GM21526 (cell line): Measurements from ENCODE around the gene SKIC3.

ENCODE experiments used
- ATAC-seq: cut with Tn5 transposase; IDR thresholded peaks from one replicate; pipeline ENCODE4 v1.9.1; 2021; ENCODE audit warnings: moderate library complexity; ENCODE audit not compliant: unreplicated experiment, low FRiP score

SKIC3 gene

DNA sequence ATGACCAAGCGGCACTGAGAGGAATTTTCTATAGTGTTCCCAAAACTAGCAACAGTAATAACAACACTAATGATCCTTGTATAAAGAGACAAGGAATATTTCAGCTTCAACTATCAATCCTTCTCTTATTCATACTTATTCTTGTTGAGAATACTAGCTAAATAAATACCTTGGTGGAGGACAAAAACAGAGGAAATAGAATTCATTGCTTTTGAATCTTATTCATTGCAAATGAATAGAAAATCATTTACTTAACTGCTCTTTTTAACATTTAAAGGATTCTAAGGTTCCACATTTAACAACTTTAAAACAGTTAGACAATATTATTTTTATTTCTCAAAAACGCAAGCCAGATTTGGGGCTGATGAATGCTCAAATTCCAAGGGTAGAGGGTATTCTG is 22.4 kb downstream of the SKIC3 start:
- ATAC-seq, result no peak

DNA sequence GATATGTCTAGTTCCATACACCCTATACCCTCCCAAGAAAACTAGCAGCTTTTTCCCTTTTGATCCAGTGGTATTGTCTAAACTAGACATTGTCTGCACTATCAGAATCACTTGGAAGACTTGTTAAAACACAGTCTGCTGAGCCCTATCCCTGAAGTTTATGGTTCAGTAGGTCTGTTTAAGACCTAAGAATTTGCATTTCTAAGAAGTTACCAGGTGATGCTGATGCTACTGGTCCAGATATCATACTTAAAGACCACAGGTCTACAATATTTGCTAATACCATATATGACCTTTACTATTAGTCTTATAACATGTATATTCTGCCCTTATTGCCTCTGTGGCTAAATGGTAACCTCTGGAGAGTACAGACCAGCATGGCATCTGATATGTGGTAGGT is 23.3 kb downstream of the SKIC3 start:
- ATAC-seq, result no peak

DNA sequence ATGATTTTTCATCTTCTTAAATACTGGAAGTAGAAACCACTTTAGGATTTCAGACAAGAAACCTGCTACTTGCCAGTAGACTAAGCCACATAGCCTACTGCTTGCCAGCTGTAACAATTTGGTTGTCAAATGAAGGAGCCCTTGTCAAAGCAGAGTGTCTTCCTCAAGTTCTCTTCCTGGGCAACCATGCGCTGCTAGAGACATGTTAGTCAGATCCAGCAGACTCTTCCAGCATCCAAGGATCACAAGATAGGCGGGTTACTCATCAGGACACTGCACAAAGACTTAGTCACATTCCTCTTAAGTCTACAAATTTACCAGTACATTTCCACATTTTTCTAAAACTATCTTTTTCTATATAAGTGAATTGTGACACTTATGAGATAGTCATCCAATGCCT is 24.4 kb downstream of the SKIC3 start:
- ATAC-seq, result no peak

DNA sequence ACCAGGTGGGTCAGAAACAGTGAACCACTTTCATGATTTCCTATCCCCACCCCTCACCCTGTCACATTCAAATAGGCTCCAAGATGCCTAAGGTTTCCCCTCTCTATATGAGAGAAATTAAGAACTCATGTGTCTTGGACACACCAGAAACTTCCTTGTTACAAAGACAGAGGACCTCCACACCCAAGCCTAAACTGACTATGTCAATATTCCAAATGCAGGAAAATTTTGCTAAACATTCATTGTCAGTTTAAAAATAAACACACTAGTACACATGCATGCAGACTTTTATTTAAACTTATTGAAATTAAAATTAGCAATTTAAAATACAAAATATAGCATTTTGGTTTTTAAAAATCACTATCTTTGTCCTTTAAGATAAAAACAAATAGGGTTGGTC is 26.2 kb downstream of the SKIC3 start:
- ATAC-seq, result no peak

DNA sequence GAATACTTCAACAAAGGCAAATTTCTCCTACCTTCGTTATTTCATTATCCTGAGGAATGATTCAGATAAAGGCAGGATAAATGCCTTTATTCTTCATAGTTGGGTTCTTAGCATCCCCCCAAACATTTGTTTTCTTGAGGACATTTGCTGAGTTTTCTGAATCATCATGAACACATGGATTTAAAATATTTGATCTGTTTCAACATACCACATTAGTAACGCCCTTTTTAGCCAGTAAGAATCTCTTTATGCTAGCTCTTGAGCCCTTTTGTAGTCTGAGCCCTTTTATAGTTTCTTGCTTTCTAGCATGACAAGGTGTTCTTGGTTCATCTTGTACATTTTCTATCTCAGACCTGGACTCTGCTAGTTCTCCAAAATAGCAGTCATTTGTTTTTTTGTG is 27.9 kb downstream of the SKIC3 start:
- ATAC-seq, result no peak

DNA sequence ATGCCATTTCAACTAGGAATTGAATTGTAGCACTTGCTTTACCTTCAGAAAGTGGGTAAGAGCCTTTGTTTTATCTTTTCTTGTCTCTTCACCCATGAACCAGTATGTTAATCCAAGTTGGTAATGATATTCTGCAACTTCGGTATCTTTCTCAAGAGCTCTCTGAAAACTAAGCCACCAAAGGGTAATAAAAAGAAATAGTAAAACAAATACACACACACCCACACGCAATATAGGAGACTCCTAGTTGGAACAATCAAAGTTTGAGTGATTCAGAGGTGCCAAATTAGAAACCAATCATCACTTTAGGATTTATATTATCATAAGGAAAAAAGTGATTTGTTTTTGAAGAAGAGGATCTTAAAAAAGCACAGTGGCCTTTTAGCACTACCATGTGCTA is 30.4 kb downstream of the SKIC3 start:
- no peak for ATAC-seq

DNA sequence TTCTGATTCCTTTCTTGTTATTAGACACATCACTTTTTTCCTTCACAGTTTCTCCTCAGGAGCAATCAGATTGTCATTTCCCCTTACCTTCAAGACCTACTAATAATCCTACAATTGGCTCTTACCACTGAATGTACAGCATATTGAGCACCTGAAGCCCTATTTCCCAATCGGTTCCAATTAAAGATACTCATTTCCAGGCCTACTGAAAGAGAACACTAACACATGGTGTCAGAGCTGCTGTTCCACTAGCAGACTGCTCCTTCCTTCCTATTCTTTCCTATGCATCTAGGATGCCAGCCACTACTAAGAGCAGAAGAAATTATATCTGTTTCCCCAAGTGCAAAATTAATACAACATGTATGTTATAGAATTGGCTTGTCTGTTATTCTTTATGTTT is 34.6 kb downstream of the SKIC3 start:
- ATAC-seq, result no peak

DNA sequence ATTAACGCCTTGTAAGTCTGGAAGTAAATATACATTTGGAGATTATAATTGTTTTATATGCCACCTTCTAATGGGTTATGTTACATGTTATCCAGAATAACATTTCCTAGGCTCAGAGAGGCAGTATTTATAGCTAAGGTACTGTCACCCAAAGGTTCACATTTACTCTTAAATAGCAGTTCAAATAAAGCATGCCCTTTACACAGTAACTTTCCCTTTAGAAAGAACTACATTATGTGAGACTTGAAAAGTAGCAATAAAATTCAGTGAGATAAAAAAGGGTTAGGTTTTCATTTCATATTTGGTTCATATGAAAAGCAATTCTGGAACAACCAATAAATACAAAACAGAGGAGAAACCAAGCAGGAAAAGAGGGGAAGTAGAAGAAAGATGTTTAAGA is 35.1 kb downstream of the SKIC3 start:
- ATAC-seq, result no peak

DNA sequence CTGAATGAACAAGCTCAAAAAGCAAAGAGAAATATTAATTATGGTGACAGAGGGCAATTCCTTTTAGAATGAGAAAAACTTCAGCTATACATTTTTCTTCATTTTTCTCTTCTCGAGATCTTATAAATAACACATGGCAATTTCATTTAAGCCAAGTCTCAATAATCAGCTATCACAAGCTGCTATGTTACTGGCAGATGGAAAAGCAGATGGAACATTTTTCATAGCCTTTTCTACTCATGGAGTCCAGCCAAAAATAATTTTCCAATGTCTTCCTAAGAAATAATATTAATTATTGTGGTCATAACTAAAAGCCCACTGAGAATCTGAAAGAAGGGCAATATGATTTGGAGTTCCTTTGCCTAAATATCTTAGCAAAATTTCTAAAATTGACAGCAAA is 35.6 kb downstream of the SKIC3 start:
- ATAC-seq, result no peak

DNA sequence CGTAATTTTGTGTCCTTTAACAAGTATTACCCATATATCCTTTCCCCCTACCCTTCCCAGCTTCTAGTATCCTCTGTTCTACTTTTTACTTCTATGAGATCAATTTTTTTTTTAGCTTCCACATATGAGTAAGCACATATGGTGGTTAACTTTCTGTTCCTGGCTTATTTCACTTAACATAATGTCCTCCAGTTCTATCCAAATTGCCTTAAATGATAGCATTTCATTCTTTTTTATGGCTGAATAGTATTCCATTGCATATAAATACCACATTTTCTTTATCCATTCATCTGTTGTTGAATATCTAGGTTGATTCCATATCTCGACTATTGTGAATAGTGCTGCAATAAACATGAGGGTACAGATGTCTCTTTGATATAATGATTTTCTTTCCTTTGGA is 36.4 kb downstream of the SKIC3 start:
- ATAC-seq, result no peak

DNA sequence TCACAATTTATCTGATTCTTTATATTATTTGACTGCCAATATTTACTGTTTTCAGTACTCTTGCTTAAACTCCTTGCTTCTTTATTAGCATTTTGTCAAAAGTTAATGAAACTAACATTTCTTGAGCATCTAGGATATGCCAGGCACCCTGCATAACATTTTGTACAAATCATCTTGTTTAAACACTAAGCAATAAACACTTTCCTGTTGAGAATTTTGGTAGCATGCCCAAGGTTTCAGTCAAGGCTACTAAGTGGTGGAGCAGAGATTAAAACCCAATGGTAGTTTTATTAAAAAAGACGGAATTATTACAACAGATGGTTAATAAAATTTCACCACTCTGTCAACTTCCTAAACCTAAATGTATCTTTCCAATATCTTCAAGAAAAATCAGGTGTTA is 43.2 kb downstream of the SKIC3 start:
- ATAC-seq, result no peak

DNA sequence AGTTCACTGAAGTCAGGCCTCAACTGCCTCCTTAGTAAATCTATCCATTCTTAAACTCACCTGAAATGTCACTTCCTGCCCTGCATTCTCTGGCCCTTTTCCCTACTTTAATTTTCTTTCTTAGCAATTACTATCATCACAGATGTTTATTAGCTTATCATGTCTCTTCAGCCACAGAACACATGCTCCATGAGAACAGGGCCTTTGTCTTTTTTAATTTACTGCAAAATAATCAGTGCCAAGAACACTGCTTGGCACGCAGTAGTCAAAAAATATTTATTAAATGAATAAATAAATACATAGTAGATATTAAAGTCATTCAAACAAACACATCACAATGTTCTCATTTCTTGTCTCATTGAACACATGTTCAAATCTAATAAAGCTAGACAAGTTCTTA is 46.2 kb downstream of the SKIC3 start:
- no peak for ATAC-seq
